Body of pancreas (tissue), 4 donors: ENCODE results near the gene SLC6A17.

Experiments
- POLR2A ChIP-seq, 3 donors: fragments of 450-650 bp; IDR thresholded peaks; one replicate each; pipeline ENCODE4 v1.6.1; 2016; ENCODE audit warnings: antibody characterized with exemption in 3 of 3, mild to moderate bottlenecking in 2 of 3
- TF ChIP-seq, protein P1 (sequence below), 7 experiments: fragments of 450-650 bp in 4 of 7; fragments of 200-600 bp in 3 of 7; sonication (generic) in 3 of 7; IDR thresholded peaks; one replicate each; pipeline ENCODE4 v1.5.1; 2016 to 2019; ENCODE audit warnings: antibody characterized with exemption in 7 of 7

DNA sequence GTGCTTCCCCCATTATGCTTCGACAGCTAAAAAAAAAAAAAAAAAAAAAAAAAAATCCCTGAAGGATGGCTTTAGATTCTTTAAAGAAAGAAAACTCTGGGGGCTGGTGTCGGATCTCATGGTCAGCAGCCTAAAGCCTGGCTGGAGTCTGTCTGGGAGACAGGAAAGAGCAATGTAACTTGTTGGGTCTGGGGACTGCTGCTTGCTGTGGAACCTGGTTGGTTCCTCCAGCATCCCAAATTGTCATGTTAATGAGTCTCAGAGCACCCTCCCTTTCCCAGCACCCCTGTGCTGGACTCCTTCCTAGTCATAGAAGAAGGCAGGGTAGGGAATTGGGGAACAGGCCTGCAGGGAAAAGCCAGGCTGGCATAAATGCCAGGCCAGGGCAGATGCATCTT is 62.8 kb downstream of the SLC6A17 start:
- TF ChIP-seq, protein P1, sequence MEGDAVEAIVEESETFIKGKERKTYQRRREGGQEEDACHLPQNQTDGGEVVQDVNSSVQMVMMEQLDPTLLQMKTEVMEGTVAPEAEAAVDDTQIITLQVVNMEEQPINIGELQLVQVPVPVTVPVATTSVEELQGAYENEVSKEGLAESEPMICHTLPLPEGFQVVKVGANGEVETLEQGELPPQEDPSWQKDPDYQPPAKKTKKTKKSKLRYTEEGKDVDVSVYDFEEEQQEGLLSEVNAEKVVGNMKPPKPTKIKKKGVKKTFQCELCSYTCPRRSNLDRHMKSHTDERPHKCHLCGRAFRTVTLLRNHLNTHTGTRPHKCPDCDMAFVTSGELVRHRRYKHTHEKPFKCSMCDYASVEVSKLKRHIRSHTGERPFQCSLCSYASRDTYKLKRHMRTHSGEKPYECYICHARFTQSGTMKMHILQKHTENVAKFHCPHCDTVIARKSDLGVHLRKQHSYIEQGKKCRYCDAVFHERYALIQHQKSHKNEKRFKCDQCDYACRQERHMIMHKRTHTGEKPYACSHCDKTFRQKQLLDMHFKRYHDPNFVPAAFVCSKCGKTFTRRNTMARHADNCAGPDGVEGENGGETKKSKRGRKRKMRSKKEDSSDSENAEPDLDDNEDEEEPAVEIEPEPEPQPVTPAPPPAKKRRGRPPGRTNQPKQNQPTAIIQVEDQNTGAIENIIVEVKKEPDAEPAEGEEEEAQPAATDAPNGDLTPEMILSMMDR (IDR thresholded peaks at IDR 0.05) = no peak
- no peak for TF ChIP-seq POLR2A (IDR thresholded peaks at IDR 0.05)
